T-helper 17 cell (primary cell): ENCODE measurements around the gene DENND5B. TPM values are rescaled to one million over a fixed set of nuclear protein-coding genes. Genes with fewer than 3 reads are reported as not detected.

Experiments
- ATAC-seq: fragments of 150-1000 bp; cut with Tn5 transposase; 2 replicates; pipeline ENCODE4 v1.10.0; 2021; ENCODE audit warnings: mild to moderate bottlenecking, moderate library complexity
- DNase-seq, 3 donors: peaks; one replicate each; pipeline versions ENCODE4 v3.0.0 to v3.0.0-alpha.2; 2020 to 2021
- H3K9me3 ChIP-seq: one replicate; pipeline ENCODE4 v1.7.0; 2013; ENCODE audit warnings: low read length, mild to moderate bottlenecking; ENCODE audit not compliant: control insufficient read depth, poor library complexity, severe bottlenecking
- H3K27ac Mint-ChIP-seq: one replicate; pipeline ENCODE4 v1.8.0; 2022; ENCODE audit warnings: mild to moderate bottlenecking, moderate library complexity, mixed read lengths
- H3K27me3 Mint-ChIP-seq: one replicate; pipeline ENCODE4 v1.8.0; 2022; ENCODE audit warnings: mixed read lengths
- H3K36me3 Mint-ChIP-seq: one replicate; pipeline ENCODE4 v1.8.0; 2022; ENCODE audit warnings: low read depth, mixed read lengths
- H3K4me1 Mint-ChIP-seq: one replicate; pipeline ENCODE4 v1.8.0; 2022; ENCODE audit warnings: mild to moderate bottlenecking, mixed read lengths
- H3K4me3 Mint-ChIP-seq: one replicate; pipeline ENCODE4 v1.8.0; 2022; ENCODE audit warnings: mild to moderate bottlenecking, moderate library complexity, mixed read lengths
- total RNA-seq, 4 donors: library from RNA in 2 of 4; stranded (reverse) in 2 of 4; gene quantifications; one replicate each; pipeline ENCODE4 v1.2.3 and lab custom pipeline; 2022 to 2026

The DENND5B gene
- total RNA-seq, 2 donors from 2014 or later = 0.26 to 0.94 TPM

- H3K9me3 ChIP-seq = no peaks in the 10 kb centered on the region
- DNase-seq = no peak
- H3K4me3 Mint-ChIP-seq = peak overlapping the region; percentile 76
- peaks cover 12% of the 10 kb centered on the region for H3K4me1 Mint-ChIP-seq
- H3K27me3 Mint-ChIP-seq = peaks cover 20% of the 10 kb centered on the region
- peak overlapping the region; percentile 45 for H3K27ac Mint-ChIP-seq
- H3K36me3 Mint-ChIP-seq = no peaks in the 10 kb centered on the region
- no peak for ATAC-seq
Observed at GRCh38 chr12:31362115-31362758, 228.7 kb downstream of the DENND5B start.

DNA sequence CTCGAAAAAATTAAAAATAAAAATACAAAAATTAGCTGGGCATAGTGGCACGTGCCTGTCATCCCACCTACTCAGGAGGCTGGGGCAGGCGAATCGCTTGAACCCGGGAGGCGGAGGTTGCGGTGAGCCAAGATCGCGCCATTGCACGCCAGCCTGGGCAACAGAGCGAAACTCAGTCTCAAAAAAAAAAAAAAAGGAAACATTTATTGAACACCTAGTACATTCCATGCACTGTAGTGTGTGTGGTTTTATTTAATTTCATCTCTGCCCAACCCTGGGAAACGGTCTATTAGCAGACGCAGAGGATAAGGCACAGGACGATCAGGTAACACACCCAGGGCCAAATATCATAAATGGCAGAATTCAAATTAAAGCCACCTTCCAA lies 229.2 kb downstream of the DENND5B start:
- peaks cover 12% of the 10 kb centered on the region for H3K4me1 Mint-ChIP-seq
- H3K4me3 Mint-ChIP-seq = peak overlapping the region; percentile 76
- no peaks in the 10 kb centered on the region for H3K9me3 ChIP-seq
- H3K27me3 Mint-ChIP-seq = peaks cover 20% of the 10 kb centered on the region
- peak overlapping the region; percentile 45 for H3K27ac Mint-ChIP-seq
- DNase-seq = no peak
- no peak for ATAC-seq
- H3K36me3 Mint-ChIP-seq = no peaks in the 10 kb centered on the region

DNA sequence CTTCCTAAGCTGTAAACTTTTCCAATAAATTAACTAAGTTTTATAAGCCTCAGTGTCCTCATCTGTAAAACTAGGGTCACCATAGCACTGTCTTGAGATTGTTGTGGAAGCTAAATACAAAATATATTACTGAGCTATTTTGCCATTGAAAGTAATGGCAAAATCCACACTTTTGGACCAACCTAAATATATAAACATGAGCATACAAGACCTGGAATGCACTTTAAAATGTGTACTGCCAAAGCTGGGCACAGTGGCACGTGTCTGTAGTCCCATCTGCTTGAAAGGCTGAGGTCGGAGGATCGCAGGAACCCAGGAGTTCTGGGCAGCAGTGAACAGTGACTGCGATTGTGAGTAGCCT lies 235.2 kb downstream of the DENND5B start:
- Mint-ChIP-seq H3K4me3 (no peak overlapping the region), H3K27me3 (peaks cover 16% of the 10 kb centered on the region), H3K4me1 (no peaks in the 10 kb centered on the region), H3K27ac (no peak overlapping the region), H3K36me3 (peaks cover 3% of the 10 kb centered on the region)
- DNase-seq (no peak), ATAC-seq (no peak)
- H3K9me3 ChIP-seq = no peaks in the 10 kb centered on the region

GRCh38 chr12:31353750-31354708 lies 236.9 kb downstream of the DENND5B start:
- Mint-ChIP-seq H3K27me3 (peaks cover 16% of the 10 kb centered on the region), H3K4me1 (no peaks in the 10 kb centered on the region), H3K36me3 (peaks cover 3% of the 10 kb centered on the region), H3K27ac (no peak overlapping the region), H3K4me3 (no peak overlapping the region)
- no peak for ATAC-seq
- no peaks in the 10 kb centered on the region for H3K9me3 ChIP-seq
- no peak for DNase-seq

GRCh38 chr12:31346267-31346666 lies 244.7 kb downstream of the DENND5B start:
- Mint-ChIP-seq H3K4me3 (no peak overlapping the region), H3K27me3 (no peaks in the 10 kb centered on the region), H3K4me1 (peaks cover 2% of the 10 kb centered on the region), H3K27ac (no peak overlapping the region), H3K36me3 (peaks cover 2% of the 10 kb centered on the region)
- no peak for ATAC-seq
- DNase-seq = no peak
- H3K9me3 ChIP-seq = no peaks in the 10 kb centered on the region

- Mint-ChIP-seq H3K27me3 (no peaks in the 10 kb centered on the region), H3K4me1 (peaks cover 2% of the 10 kb centered on the region), H3K4me3 (no peak overlapping the region), H3K36me3 (peaks cover 2% of the 10 kb centered on the region), H3K27ac (no peak overlapping the region)
- no peaks in the 10 kb centered on the region for H3K9me3 ChIP-seq
- no peak for DNase-seq
- ATAC-seq = no peak
Observed at GRCh38 chr12:31343139-31343538, 247.8 kb downstream of the DENND5B start.

- H3K9me3 ChIP-seq = no peaks in the 10 kb centered on the region
- peaks cover 7% of the 10 kb centered on the region for H3K4me1 Mint-ChIP-seq
- DNase-seq = no peak
- ATAC-seq = no peak
- H3K4me3 Mint-ChIP-seq = no peak overlapping the region
- H3K27me3 Mint-ChIP-seq = no peaks in the 10 kb centered on the region
- peak overlapping the region; percentile 27 for H3K27ac Mint-ChIP-seq
- peaks cover 2% of the 10 kb centered on the region for H3K36me3 Mint-ChIP-seq
Observed at GRCh38 chr12:31342286-31342685, 248.7 kb downstream of the DENND5B start.

DNA sequence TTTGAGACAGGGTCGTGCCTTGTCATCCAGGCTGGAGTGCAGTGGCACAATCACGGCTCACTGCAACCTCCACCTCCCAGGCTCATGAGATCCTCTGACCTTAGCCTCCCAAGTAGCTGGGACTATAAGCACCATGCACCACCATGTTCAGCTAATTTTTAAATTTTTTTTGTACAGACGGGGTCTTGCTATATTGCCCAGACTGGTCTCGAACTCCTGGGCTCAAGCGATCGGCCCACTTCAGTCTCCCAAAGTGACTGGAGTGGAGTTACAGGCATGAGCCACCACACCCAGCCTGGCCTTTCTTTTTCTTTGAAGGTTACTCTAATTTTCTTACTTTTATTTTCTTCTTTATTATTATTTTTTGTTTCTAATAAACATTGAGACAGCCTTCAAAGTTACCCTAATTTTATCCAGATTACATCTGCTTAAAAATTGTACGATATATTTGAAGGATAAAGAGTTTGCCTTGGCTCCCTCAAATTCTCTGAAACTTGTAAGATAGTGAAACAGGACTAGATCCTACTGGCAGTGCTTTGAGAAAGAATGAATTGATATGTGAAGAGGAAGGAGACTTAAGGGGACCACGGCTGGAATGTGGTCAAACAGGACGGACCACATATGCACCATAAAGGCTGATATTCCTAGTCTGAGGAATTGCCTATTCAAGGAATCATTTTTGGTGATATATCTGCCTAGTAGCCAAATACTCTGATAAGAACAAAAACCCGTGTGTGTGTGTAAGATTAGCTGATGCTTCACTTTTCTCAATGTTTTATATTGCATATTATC lies 250.9 kb downstream of the DENND5B start:
- DNase-seq = no peak
- no peaks in the 10 kb centered on the region for H3K36me3 Mint-ChIP-seq
- no peaks in the 10 kb centered on the region for H3K9me3 ChIP-seq
- H3K27ac Mint-ChIP-seq = no peak overlapping the region
- no peaks in the 10 kb centered on the region for H3K27me3 Mint-ChIP-seq
- no peak for ATAC-seq
- H3K4me3 Mint-ChIP-seq = no peak overlapping the region
- peaks cover 7% of the 10 kb centered on the region for H3K4me1 Mint-ChIP-seq

DNA sequence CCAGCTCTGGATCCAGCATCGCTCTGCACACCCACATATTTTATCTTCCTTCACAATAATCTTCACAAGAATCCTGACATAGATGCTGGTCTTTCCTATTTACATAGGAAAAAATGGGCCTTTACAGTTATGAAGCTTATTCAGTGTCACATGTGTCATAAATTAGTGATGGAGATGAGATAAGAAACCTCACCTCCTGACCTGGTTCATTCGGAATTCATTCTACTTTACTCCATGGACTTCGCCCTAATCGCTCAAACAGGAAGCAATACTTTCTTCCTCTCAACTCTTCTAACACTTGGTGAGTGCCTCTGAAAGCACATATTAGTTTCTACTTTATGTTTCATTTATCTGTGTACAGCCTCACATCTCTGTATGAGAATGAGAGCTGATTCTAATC lies 253.0 kb downstream of the DENND5B start:
- no peak for ATAC-seq
- no peak overlapping the region for H3K4me3 Mint-ChIP-seq
- H3K9me3 ChIP-seq = no peaks in the 10 kb centered on the region
- H3K27ac Mint-ChIP-seq = no peak overlapping the region
- no peaks in the 10 kb centered on the region for H3K36me3 Mint-ChIP-seq
- H3K4me1 Mint-ChIP-seq = peaks cover 7% of the 10 kb centered on the region
- H3K27me3 Mint-ChIP-seq = no peaks in the 10 kb centered on the region
- DNase-seq = no peak

Other genes with a start within 250 kb of the DENND5B start
- 1 to 10 TPM; 1.2 to 1.9 TPM for gene ETFBKMT, start 68.6 kb upstream of the DENND5B start, total RNA-seq
- 1 to 10 TPM; 2.0 to 4.6 TPM for gene AMN1, start 137.9 kb upstream of the DENND5B start, total RNA-seq